SW 1271 (cell line): Measurements from ENCODE around the gene SLC30A10.
"Not testable (repeated sequence)": the region's sequence is repeated elsewhere in the genome, so short reads cannot be mapped to it uniquely, and the experiment has no call there.

Source experiments
- DNase-seq, 2 experiments: peaks; one replicate each; lab custom pipeline; 2025; lab: John Stamatoyannopoulos, UW

Gene SLC30A10

DNA sequence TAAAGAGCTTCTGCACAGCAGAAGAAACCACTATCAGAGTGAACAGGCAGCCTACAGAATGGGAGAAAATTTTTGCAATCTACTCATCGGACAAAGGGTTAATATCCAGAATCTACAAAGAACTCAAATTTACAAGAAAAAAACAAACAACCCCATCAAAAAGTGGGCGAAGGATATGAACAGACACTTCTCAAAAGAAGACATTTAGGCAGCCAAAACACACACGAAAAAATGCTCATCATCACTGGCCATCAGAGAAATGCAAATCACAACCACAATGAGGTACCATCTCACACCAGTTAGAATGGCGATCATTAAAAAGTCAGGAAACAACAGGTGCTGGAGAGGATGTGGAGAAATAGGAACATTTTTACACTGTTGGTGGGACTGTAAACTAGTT is 36.5 kb downstream of the SLC30A10 start:
- DNase-seq = not testable (repeated sequence)

DNA sequence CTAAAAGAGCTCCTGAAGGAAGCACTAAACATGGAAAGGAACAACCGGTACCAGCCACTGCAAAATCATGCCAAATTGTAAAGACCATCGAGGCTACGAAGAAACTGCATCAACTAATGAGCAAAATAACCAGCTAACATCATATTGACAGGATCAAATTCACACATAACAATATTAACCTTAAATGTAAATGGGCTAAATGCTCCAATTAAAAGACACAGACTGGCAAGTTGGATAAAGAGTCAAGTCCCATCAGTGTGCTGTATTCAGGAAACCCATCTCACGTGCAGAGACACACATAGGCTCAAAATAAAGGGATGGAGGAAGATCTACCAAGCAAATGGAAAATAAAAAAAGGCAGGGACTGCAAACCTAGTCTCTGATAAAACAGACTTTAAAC is 39.7 kb downstream of the SLC30A10 start:
- not testable (repeated sequence) for DNase-seq

DNA sequence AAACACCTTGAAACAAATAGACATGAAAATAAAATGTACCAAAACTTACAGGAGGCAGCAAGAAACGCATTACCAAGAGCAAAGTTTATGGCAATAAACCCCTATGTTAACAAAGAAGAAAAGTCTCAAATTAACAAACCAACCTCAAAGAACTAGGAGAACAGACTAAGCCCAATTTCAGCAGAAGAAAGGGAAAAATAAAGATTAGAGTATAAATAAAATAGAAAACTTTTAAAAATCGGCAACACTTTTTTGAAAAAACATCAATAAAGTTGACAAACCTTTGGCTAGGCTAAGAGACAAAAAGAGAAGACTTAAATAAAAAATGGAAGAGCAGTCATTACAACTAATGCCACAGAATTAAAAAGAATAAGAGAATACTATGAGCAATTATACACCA is 42.7 kb downstream of the SLC30A10 start:
- DNase-seq = no peak

DNA sequence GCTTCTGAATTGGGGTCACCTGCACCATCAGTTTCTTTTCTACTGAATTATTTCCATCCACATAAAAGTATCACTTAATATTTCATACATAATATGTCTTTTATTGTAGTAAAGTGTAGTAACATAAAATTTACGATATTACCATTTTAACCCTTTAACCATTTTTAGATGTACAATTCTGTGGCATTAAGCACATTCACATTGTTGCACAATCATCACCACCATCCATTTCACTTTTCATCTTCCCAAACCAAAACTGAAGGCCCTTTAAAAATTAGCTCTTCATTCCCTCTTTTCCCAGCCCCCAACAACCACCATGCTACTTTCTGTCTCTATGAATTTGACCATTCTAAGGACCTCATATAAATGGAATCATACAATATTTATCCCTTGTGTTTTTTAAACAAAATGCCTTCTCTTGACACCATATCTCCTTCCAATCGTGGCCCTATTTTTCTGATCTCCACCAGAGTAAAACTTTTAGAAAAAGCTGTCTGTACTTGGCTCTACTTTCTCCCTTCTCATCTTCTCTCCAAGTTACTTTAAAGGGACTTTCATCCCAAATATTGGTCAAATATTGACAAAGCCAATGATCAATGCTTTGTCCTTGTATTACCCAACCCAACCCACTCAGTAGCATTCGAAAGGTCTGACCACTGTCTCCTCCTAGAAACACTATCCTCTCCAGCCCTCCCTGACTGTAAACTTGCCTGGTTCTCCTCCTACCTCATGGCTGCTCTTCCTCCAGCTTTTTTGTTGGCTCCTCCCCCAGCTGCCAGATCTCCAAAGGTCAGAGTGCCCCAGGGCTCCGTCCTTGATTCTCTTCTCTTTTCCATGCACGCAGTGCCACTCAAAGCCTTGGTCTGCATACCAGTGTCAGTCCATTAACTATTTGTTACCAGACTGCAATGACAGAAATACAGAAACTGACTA is 44.7 kb downstream of the SLC30A10 start:
- no peak for DNase-seq

DNA sequence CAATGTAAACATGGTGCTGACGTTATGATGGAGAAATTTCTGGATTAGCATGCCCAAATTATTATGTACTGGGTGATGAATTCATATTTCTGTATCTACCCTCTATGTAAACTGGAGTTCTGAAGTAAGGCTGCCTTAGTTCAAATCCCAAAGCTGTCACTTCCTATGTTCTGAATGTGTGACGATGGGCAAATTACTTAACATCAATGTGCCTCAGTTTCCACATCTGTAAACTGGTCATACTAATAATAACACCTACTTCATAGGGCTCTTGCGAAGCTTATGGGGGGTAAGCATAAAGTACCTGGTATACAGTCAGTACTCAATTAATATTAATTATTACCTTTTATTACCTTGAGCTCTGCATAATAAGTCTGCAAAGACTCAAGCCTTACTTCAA is 45.6 kb downstream of the SLC30A10 start:
- DNase-seq = no peak

DNA sequence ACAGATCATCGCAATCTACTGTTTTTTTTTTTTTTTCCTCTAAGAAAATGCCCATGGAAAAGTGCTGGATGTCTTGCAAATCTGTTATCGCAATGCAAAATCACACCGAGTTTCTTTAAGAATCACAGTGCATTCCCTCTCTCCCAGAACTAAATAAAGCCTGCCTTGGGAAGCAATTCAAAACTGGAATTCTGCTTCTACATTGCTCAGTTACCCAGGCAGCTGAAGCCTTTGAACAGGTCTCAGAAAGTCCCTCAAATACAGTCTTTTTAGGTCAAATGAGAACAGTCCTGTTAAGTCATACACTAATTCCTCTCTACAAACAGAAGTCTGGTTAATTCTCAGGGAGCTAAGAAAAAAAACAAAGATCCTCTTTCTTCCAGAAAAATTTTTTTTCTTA is 46.3 kb downstream of the SLC30A10 start:
- DNase-seq = no peak

DNA sequence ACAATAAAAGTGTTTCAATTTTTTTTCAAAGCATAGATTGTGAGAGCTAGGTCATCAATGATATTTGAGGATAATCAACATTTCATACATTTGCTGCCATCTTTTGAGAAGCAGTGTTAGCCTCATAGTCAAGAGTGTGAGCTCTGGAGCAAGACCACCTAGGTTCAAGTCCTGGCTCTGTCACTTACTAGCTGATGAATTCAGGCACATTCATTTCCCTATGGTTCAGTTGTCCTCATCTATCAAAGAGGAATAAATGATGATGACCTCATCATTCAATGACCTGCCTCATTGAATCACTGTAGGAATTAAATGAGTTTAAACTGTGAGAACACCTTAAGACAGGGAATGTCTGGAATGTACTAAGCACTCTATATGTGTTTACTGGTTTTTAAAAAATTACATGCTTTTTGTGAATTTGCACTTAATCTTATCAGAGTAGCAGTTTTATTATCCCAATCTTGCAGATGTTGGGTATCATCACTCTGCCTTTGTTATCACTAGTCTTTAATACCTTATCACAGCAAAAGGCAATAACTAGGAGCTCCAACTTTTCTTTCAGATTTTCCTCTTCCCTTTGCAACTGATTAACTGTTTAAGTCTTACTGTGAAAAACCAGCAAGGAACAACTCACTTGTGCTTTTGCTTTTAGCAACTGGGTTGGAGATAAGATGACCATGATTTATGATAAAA is 47.4 kb downstream of the SLC30A10 start:
- no peak for DNase-seq

DNA sequence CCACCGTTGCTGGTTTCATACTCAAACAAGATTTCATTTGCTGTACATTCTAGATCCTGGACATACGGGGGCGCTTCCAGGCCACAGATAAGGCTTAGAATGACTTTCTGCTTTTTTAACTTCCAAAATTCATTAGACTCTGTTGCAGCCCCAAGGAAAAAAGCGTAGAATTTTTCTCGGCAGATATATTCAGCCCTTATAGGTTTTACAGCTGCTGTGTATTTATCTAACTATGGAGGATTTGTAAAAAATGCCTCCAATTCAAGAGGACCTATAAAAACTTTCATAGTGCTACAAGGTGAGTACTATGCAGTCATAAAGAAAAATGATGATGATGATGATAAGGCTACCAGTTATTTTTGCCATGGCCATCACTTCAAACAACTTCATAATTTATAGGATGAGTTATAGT is 51.6 kb downstream of the SLC30A10 start:
- DNase-seq = peak in 1 of 2 experiments; percentile 5

DNA sequence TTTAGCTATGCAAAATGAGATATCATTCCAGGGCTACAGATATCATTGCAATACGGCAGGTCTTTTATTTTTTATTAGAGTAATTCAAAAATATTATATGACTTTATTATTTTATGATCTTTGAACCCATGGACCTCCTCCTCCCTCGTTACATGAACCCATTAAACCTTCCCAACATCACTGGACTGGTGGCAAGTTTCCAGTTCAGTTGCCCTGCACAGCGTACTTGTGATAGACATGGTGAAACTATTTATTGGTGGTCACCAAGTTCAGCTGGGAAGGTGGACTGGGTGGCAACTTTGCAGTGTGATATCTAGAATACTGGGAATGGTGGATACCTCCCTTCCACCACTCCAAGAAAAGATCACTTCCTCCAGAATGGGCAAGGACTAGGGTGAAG is 52.5 kb downstream of the SLC30A10 start:
- no peak for DNase-seq

DNA sequence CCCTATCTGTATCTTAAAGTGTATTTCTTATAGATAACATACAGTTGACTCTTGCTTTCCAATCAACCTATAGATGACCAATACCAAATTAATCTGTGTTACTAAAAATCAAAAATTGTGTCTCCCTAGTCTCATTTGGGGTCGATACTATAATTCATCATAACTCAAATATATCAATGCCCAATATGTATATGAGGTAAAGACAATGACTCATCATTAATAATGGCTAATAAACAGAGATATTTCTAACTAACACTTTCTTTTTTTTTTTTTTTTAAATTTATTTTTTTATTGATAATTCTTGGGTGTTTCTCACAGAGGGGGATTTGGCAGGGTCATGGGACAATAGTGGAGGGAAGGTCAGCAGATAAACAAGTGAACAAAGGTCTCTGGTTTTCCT is 55.8 kb downstream of the SLC30A10 start:
- DNase-seq = not testable (repeated sequence)

DNA sequence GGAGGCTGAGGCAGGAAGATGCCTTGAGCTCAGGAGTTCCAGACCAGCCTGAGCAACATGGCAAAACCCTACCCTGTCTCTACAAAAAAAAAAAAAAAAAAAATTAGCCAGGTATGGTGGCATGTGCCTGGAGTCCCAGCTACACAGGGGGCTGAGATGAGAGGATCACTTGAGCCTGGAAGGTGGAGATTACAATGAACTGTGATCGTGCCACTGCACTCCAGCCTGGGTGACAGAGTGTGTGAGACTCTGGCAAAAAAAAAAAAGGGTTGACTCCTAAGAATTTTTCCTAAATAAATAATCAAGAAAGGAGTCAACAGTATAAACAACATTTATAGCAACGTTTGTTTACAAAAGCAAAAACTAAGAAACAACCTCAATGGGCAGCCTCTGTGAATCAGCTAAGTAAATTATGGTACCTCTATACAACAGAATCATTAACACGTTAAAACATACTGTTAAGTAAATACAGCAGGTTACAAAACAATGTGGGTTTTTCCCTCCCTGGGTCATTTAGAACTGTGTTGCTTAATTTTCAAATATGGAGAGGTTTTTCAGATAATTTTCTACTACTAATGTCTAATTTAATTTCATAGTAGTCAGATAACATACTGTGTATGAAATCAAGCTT is 56.8 kb downstream of the SLC30A10 start:
- DNase-seq = no peak

DNA sequence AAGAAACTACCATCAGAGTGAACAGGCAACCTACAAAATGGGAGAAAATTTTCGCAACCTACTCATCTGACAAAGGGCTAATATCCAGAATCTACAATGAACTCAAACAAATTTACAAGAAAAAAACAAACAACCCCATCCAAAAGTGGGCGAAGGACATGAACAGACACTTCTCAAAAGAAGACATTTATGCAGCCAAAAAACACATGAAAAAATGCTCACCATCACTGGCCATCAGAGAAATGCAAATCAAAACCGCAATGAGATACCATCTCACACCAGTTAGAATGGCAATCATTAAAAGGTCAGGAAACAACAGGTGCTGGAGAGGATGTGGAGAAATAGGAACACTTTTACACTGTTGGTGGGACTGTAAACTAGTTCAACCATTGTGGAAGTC is 59.7 kb downstream of the SLC30A10 start:
- not testable (repeated sequence) for DNase-seq
